B cell (primary cell): ENCODE data around the gene BLACAT1. TPM values are rescaled to one million over a fixed set of nuclear protein-coding genes. Genes with fewer than 3 reads are reported as not detected.

ENCODE experiments used
- ATAC-seq: fragments of 200-7000 bp; cut with Tn5 transposase; one replicate; pipeline ENCODE4 v1.10.0; 2021; ENCODE audit warnings: low read depth, mild to moderate bottlenecking, moderate number of reproducible peaks, moderate library complexity
- CTCF ChIA-PET: fragments of 350-600 bp; sonication (Branson Sonifier 250); formaldehyde crosslinking; loops from one replicate; lab custom pipeline; 2021; ENCODE audit warnings: antibody characterized with exemption, inconsistent platforms; lab: Charles Lee
- POLR2A ChIA-PET: fragments of 350-600 bp; sonication (Branson Sonifier 250); formaldehyde crosslinking; loops from one replicate; lab custom pipeline; 2021; ENCODE audit warnings: antibody characterized with exemption; lab: Charles Lee
- DNase-seq: peaks from one replicate; pipeline ENCODE4 v3.0.0; 2013
- H2AFZ ChIP-seq: 2 replicates; pipeline ENCODE4 v1.6.1; 2012; ENCODE audit warnings: mild to moderate bottlenecking, low read depth, low read length; ENCODE audit not compliant: insufficient read depth, poor library complexity, severe bottlenecking
- H3K27ac ChIP-seq, 2 donors: 1 replicate in 1 of 2; 2 replicates in 1 of 2; pipeline ENCODE4 v1.5.1; 2012 to 2013; ENCODE audit warnings: low read length in 2 of 2, mild to moderate bottlenecking in 2 of 2, moderate library complexity in 1 of 2
- H3K27me3 ChIP-seq, 4 experiments: fragments of 200-600 bp in 1 of 4; sonication (generic) in 1 of 4; replicated peaks in 1 of 4; 1 replicate in 2 of 4; 2 replicates in 2 of 4; pipeline versions ENCODE4 v1.6.1 to v1.7.0; 2013 to 2016; ENCODE audit warnings: low read length in 3 of 4, mild to moderate bottlenecking in 2 of 4, mixed read lengths in 1 of 4, moderate library complexity in 1 of 4; ENCODE audit not compliant: insufficient read depth in 4 of 4, control insufficient read depth in 3 of 4; ENCODE audit errors: control extremely low read depth in 1 of 4
- H3K36me3 ChIP-seq, 2 experiments: replicated peaks in 1 of 2; 1 replicate in 1 of 2; 2 replicates in 1 of 2; pipeline versions ENCODE4 v1.6.1 to v1.7.1; 2013; ENCODE audit warnings: low read length in 1 of 2; ENCODE audit not compliant: insufficient read depth in 2 of 2, control insufficient read depth in 1 of 2; ENCODE audit errors: control extremely low read depth in 1 of 2, extremely low read depth in 1 of 2
- H3K4me1 ChIP-seq, 2 donors: fragments of 200-600 bp in 1 of 2; sonication (generic) in 1 of 2; 1 replicate in 1 of 2; 2 replicates in 1 of 2; pipeline versions ENCODE4 v1.5.1 to v1.6.1; 2013 to 2017; ENCODE audit warnings: low read length in 2 of 2; ENCODE audit not compliant: control insufficient read depth in 2 of 2, insufficient read depth in 2 of 2
- H3K4me2 ChIP-seq: replicated peaks from 2 replicates; pipeline ENCODE3; 2012; ENCODE audit warnings: mild to moderate bottlenecking, low read depth, low read length; ENCODE audit not compliant: poor library complexity, severe bottlenecking
- H3K4me3 ChIP-seq, 5 experiments: fragments of 200-600 bp in 1 of 5; sonication (generic) in 1 of 5; 1 replicate in 3 of 5; 2 replicates in 2 of 5; pipeline versions ENCODE4 v1.5.1 to v1.7.0; 2011 to 2016; ENCODE audit warnings: low read length in 4 of 5, mild to moderate bottlenecking in 4 of 5, low read depth in 2 of 5, control low read depth in 1 of 5, moderate library complexity in 1 of 5; ENCODE audit not compliant: insufficient read depth in 1 of 5; ENCODE audit errors: control extremely low read depth in 1 of 5, extremely low read depth in 1 of 5
- H3K79me2 ChIP-seq: fragments of 200-600 bp; sonication (generic); one replicate; pipeline ENCODE4 v1.6.0; 2016; ENCODE audit warnings: low read length; ENCODE audit not compliant: control insufficient read depth, insufficient read depth
- H3K9ac ChIP-seq: fragments of 200-600 bp; sonication (generic); 2 replicates; pipeline ENCODE4 v1.6.1; 2017; ENCODE audit warnings: mild to moderate bottlenecking, low read length, moderate library complexity
- H3K9me3 ChIP-seq, 3 donors: one replicate each; pipeline versions ENCODE4 v1.6.1 to v1.7.1; 2013; ENCODE audit warnings: low read length in 2 of 3; ENCODE audit not compliant: control insufficient read depth in 2 of 3, insufficient read depth in 1 of 3; ENCODE audit errors: control extremely low read depth in 1 of 3
- H4K20me1 ChIP-seq: 2 replicates; pipeline ENCODE4 v1.6.0; 2012; ENCODE audit warnings: mild to moderate bottlenecking, low read length; ENCODE audit not compliant: insufficient read depth, control insufficient read depth, poor library complexity, severe bottlenecking
- H3K27ac Mint-ChIP-seq: one replicate; pipeline ENCODE4 v1.8.0; 2021; ENCODE audit warnings: mixed read lengths
- H3K27me3 Mint-ChIP-seq: one replicate; pipeline ENCODE4 v1.8.0; 2021; ENCODE audit warnings: mixed read lengths
- H3K4me1 Mint-ChIP-seq: one replicate; pipeline ENCODE4 v1.8.0; 2021; ENCODE audit warnings: mixed read lengths
- H3K4me3 Mint-ChIP-seq: one replicate; pipeline ENCODE4 v1.8.0; 2021; ENCODE audit warnings: mixed read lengths
- H3K9me3 Mint-ChIP-seq: one replicate; pipeline ENCODE4 v1.8.0; 2022; ENCODE audit warnings: mixed read lengths; ENCODE audit not compliant: insufficient read depth
- EZH2 ChIP-seq: IDR thresholded peaks from 2 replicates; pipeline ENCODE4 v1.6.1; 2012; ENCODE audit warnings: borderline replicate concordance, low read depth, mild to moderate bottlenecking, moderate library complexity, low read length; ENCODE audit not compliant: insufficient read depth, poor library complexity, severe bottlenecking
- WGBS: methylation state at CpG from one replicate; pipeline ENCODE4 v1.1.5; 2013; ENCODE audit warnings: missing lambda C conversion rate; ENCODE audit not compliant: insufficient coverage; 5-methylcytosine and 5-hydroxymethylcytosine counted together
- intact Hi-C: fragments of 100-400 bp; cut with micrococcal nuclease; formaldehyde crosslinking; loops from one replicate; pipeline ENCODE4 v1.10.0; 2022
- polyA plus RNA-seq: library from polyadenylated mRNA; depleted of rRNA; stranded (reverse); fragments of >200 nt; gene quantifications from 2 replicates; pipeline ENCODE4 v1.2.3, GENCODE V29; 2012
- total RNA-seq, 2 donors: library from RNA; stranded (reverse); fragments of 120-200 nt in 1 of 2; gene quantifications; 1 replicate in 1 of 2; 2 replicates in 1 of 2; pipeline versions ENCODE4 v1.2.3 to v1.2.4, GENCODE V29; 2013 to 2022
- TF ChIP-seq, protein P1 (sequence below): fragments of 200-600 bp; IDR thresholded peaks from one replicate; pipeline ENCODE4 v1.8.0; 2022; ENCODE audit warnings: antibody characterized with exemption, mild to moderate bottlenecking

Gene BLACAT1
- total and polyA plus RNA-seq, 2 donors (not counting 1 experiment from before 2014, with no cell fraction given), result 0.03 TPM; not detected in 1

DNA sequence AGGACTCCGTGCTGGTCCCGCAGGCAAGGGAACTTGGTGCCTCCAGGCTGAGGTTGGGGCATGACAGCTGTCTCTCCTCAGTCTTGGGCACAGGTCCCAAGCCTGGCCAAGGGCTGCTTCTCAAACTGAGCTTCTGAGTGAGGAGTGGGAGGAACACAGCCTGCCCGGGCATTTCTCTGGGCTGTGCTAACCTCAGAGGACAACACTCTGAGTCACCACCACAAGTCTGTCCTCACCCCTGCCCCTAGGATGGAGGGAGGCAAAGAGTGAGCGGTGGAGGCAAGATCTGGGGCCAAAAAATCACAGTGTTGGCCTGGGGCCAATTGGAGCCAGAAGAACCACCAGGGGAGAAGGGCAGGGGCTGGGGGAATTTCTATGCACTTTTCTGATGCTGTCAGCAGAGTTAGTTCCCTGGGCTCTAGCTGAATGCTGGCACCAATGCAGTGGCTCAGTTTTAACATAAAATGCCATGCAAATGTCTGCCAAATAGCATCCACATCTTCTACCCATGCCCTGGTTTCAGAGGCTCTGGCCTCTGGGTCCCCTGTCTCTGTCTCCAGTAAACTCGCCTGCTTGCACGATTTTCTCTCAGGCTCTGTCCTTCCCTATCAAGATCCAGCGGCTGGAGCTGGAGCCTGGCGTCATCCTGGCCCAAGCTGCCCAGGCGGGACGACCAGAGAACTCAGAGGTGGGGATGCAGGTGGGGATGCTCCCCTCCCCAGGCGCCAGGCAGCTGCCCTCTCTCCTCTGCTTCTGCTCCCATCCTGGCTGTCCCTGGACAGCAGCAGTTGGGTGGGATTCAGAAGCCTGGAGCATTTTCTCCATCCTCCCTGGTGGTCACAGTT is 37.6 kb upstream of the BLACAT1 start:
- Histone ChIP-seq H3K4me3 (no peak overlapping the region), H3K9ac (no peak overlapping the region), H3K9me3 (no peaks in the 10 kb centered on the region), H3K27me3 (peaks cover 0 to 47% (median 9%) of the 10 kb centered on the region in 4 experiments), H3K27ac (no peak overlapping the region), H3K36me3 (no peaks in the 10 kb centered on the region), H3K79me2 (no peaks in the 10 kb centered on the region), H2AFZ (no peak overlapping the region), H3K4me1 (no peaks in the 10 kb centered on the region), H4K20me1 (no peaks in the 10 kb centered on the region), H3K4me2 (no peak overlapping the region)
- ChIA-PET CTCF (interaction anchor here (0.6 to 13.8 kb wide), 7 partner anchors 6 to 168 kb away, joined by 3 to 287 read pairs (median 5); no protein-coding TSS in a partner anchor), POLR2A (no interaction called here)
- Mint-ChIP-seq H3K27ac (no peak overlapping the region), H3K9me3 (no peaks in the 10 kb centered on the region), H3K4me3 (no peak overlapping the region), H3K27me3 (peaks cover 68% of the 10 kb centered on the region), H3K4me1 (no peaks in the 10 kb centered on the region)
- intact Hi-C loops, result no loop called here
- ATAC-seq (no peak), DNase-seq (no peak)
- no peak for TF ChIP-seq EZH2
- TF ChIP-seq, protein P1, sequence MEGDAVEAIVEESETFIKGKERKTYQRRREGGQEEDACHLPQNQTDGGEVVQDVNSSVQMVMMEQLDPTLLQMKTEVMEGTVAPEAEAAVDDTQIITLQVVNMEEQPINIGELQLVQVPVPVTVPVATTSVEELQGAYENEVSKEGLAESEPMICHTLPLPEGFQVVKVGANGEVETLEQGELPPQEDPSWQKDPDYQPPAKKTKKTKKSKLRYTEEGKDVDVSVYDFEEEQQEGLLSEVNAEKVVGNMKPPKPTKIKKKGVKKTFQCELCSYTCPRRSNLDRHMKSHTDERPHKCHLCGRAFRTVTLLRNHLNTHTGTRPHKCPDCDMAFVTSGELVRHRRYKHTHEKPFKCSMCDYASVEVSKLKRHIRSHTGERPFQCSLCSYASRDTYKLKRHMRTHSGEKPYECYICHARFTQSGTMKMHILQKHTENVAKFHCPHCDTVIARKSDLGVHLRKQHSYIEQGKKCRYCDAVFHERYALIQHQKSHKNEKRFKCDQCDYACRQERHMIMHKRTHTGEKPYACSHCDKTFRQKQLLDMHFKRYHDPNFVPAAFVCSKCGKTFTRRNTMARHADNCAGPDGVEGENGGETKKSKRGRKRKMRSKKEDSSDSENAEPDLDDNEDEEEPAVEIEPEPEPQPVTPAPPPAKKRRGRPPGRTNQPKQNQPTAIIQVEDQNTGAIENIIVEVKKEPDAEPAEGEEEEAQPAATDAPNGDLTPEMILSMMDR, result no peak
- 55% methylated on average over 7 of the region's 11 CpGs for WGBS

DNA sequence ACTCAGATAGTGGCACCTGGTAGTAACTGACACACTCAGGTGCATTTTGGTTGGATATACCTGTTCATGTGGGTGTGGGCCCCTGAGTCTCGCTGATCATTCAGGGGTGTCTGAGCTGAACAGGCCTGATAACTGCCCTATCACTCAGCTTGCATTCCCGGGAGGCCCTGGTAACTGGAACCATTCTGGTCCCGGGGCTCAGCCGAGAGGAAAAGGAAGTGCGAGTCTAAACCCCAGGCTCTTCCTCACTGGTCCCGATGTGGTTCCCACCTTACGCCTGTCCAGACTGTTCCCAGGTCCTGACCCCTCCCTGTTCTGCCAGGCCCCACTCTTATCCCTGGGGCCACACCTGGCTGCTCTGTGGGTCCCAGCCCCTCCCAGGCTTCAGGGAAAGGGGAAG is 36.9 kb upstream of the BLACAT1 start:
- H3K4me3 Mint-ChIP-seq, result no peak overlapping the region
- H3K27ac Mint-ChIP-seq, result no peak overlapping the region
- Histone ChIP-seq H3K4me3 (no peak overlapping the region), H3K9me3 (no peaks in the 10 kb centered on the region), H3K27me3 (peaks cover 0 to 51% (median 10%) of the 10 kb centered on the region in 4 experiments), H3K27ac (no peak overlapping the region), H4K20me1 (no peaks in the 10 kb centered on the region), H2AFZ (no peak overlapping the region), H3K4me2 (no peak overlapping the region), H3K9ac (no peak overlapping the region), H3K4me1 (no peaks in the 10 kb centered on the region), H3K79me2 (no peaks in the 10 kb centered on the region), H3K36me3 (no peaks in the 10 kb centered on the region)
- ATAC-seq (no peak), DNase-seq (no peak)
- H3K9me3 Mint-ChIP-seq, result no peaks in the 10 kb centered on the region
- H3K4me1 Mint-ChIP-seq, result no peaks in the 10 kb centered on the region
- intact Hi-C loops, result no loop called here
- peaks cover 72% of the 10 kb centered on the region for H3K27me3 Mint-ChIP-seq
- 12% methylated on average over 6 of the region's 7 CpGs for WGBS
- CTCF ChIA-PET, result interaction anchor here (0.7 to 13.8 kb wide), 6 partner anchors 31 to 167 kb away, joined by 3 to 287 read pairs (median 4); no protein-coding TSS in a partner anchor
- TF ChIP-seq EZH2, result no peak
- TF ChIP-seq, protein P1, result no peak
- POLR2A ChIA-PET, result no interaction called here
